ENCODE measurements around the gene NUAK2. TPM values are rescaled to one million over a fixed set of nuclear protein-coding genes. Genes with fewer than 3 reads are reported as not detected.

Gene NUAK2
- total RNA-seq, 2 donors from 2014 or later = 21.2 to 27.2 TPM

DNA sequence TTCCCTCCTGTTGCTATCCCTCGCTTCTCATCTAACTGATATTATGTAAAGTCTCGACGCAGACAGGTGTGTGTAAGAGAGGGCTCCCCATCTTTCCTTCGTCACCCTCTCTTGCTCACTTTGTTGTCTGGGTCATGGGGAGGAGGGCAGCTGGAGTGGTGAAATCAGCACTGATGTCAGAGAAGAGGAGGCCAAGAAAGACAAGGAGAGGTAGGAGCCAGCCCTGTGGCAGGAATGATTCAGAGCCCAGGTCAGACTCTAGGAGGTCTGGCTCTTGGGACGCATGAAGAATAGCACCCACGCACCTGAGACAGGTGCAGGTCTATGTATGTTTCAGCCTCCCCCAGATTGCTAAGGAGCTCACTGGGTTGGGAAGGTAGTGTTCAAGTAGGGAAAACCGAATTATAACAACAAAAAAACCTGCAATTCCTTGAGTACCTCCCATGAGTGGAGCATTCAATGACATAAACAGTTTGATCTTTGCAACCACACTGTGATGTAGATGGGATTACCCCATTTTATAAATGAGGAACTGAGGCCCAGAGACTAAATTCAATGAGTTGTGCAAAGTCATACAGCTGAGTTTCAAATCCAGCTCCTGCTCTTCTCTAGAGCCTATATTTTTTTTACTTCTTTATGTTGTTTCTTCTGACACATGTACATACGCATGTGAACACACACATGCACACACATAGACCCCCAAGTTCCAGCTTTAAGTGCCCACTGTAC is 10.4 kb downstream of the NUAK2 start:
- H3K9ac ChIP-seq (ENCODE audit: low read depth in 2 of 2, low read length in 2 of 2) = peak overlapping the region in 1 of 2 donors; percentile 30
- no peak overlapping the region for H3K4me3 ChIP-seq
- TF ChIP-seq, protein P1, sequence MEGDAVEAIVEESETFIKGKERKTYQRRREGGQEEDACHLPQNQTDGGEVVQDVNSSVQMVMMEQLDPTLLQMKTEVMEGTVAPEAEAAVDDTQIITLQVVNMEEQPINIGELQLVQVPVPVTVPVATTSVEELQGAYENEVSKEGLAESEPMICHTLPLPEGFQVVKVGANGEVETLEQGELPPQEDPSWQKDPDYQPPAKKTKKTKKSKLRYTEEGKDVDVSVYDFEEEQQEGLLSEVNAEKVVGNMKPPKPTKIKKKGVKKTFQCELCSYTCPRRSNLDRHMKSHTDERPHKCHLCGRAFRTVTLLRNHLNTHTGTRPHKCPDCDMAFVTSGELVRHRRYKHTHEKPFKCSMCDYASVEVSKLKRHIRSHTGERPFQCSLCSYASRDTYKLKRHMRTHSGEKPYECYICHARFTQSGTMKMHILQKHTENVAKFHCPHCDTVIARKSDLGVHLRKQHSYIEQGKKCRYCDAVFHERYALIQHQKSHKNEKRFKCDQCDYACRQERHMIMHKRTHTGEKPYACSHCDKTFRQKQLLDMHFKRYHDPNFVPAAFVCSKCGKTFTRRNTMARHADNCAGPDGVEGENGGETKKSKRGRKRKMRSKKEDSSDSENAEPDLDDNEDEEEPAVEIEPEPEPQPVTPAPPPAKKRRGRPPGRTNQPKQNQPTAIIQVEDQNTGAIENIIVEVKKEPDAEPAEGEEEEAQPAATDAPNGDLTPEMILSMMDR (IDR thresholded peaks at IDR 0.05) = no peak
- H3K9me3 ChIP-seq = no peaks in the 10 kb centered on the region
- no peak for DNase-seq
- no peak overlapping the region for H3K27ac ChIP-seq
- H3K4me1 ChIP-seq = peaks cover 49% of the 10 kb centered on the region
- H3K27me3 ChIP-seq = no peaks in the 10 kb centered on the region
- intact Hi-C loops (cut with DNase I) = no loop called here
- peaks cover 20% of the 10 kb centered on the region for H3K36me3 ChIP-seq

DNA sequence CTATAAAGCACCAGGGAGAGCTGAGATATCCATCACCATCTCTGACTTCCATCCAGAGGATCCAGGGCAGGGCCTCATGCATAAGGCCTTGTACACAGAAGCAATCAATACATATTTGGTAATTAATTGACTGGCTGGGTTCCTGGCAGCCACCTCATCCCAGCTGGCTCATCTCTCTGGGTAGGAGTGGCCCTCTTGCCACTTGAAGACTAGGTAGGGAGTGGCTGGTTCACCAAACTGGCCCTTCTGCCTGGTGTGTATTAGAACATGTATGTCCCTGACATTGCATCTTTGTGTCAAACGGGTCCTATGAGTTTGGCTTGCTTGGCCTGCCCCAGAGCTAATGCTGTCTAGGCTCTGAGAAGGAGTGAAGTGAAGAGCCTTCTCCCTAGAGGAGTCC is 11.8 kb downstream of the NUAK2 start:
- H3K36me3 ChIP-seq = peaks cover 28% of the 10 kb centered on the region
- H3K4me1 ChIP-seq = peaks cover 35% of the 10 kb centered on the region
- TF ChIP-seq, protein P1 (IDR thresholded peaks at IDR 0.05) = no peak
- no peaks in the 10 kb centered on the region for H3K27me3 ChIP-seq
- no peak overlapping the region for H3K4me3 ChIP-seq
- H3K9ac ChIP-seq (ENCODE audit: low read depth in 2 of 2, low read length in 2 of 2) = peak overlapping the region in 1 of 2 donors; percentile 30
- no peak for DNase-seq
- H3K27ac ChIP-seq = no peak overlapping the region
- H3K9me3 ChIP-seq = no peaks in the 10 kb centered on the region
- intact Hi-C loops (cut with DNase I) = no loop called here

DNA sequence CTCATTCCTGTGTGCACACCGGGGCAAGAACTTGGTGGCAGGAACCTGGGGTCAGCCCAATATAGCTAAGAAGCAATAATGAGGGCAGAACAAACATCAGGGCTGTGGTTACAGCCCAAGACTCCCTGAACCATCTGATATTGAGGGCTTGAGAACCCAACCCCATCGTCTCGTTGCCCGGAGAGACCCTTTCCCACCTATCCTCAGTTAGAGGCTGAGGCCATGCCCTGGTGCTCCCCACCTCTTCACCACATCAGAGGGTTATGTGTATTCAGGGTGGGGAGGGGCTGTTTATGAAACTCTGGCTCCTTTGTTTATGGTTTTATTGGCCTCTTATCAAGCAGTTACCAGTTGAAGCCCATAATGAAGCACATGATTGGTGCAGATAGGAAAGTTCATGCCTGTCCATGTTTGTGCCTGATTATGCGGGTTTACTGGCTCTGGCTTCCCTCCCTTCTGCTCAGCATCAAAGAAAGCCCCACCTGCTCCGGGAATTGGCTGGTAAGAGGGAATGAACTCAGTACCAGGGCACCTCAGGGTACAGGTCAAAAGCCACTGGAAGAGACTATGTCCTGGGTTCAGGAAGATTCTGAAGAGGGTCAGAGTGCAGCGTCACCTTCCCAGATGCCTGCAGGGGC is 14.5 kb downstream of the NUAK2 start:
- peak; percentile 91 for DNase-seq
- Histone ChIP-seq H3K36me3 (peaks cover 48% of the 10 kb centered on the region), H3K9me3 (no peaks in the 10 kb centered on the region), H3K27me3 (no peaks in the 10 kb centered on the region), H3K4me1 (peaks cover 18% of the 10 kb centered on the region), H3K27ac (peak overlapping the region; percentile 74), H3K4me3 (no peak overlapping the region), H3K9ac (ENCODE audit: low read depth in 2 of 2, low read length in 2 of 2) (peak overlapping the region in 1 of 2 donors; percentile 56)
- intact Hi-C loops (cut with DNase I) = no loop called here
- TF ChIP-seq, protein P1 (IDR thresholded peaks at IDR 0.05) = no peak

DNA sequence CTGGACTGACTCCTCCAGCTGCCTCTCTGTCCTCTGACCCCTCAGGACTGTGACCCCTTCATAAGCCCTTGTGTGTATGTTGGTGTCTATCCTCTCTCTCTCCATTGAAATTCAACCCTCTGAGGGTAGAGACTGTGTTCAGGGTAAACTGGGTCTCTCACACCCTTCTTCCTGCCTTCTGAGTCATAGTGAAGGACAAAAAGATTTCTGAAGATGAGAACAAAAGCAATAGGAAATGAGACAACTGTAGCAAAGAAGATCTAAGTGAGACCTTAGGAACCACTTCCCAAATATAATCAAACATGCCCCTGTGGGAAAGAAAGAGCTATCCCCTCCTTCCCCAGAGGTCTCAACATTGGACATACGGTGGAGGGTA is 16.9 kb downstream of the NUAK2 start:
- intact Hi-C loops (cut with DNase I) = no loop called here
- peaks cover 18% of the 10 kb centered on the region for H3K4me1 ChIP-seq
- TF ChIP-seq, protein P1 (IDR thresholded peaks at IDR 0.05) = no peak
- H3K36me3 ChIP-seq = peaks cover 36% of the 10 kb centered on the region
- DNase-seq = no peak
- no peak overlapping the region for H3K27ac ChIP-seq
- H3K4me3 ChIP-seq = no peak overlapping the region
- H3K9ac ChIP-seq (ENCODE audit: low read depth in 2 of 2, low read length in 2 of 2) = no peak overlapping the region
- no peaks in the 10 kb centered on the region for H3K9me3 ChIP-seq
- H3K27me3 ChIP-seq = no peaks in the 10 kb centered on the region

GRCh38 chr1:205304046-205304694 is 17.4 kb downstream of the NUAK2 start:
- intact Hi-C loops (cut with DNase I) = no loop called here
- TF ChIP-seq, protein P1 (IDR thresholded peaks at IDR 0.05) = no peak
- Histone ChIP-seq H3K4me3 (no peak overlapping the region), H3K9ac (ENCODE audit: low read depth in 2 of 2, low read length in 2 of 2) (no peak overlapping the region), H3K27me3 (no peaks in the 10 kb centered on the region), H3K4me1 (peaks cover 18% of the 10 kb centered on the region), H3K27ac (no peak overlapping the region), H3K9me3 (no peaks in the 10 kb centered on the region), H3K36me3 (peaks cover 36% of the 10 kb centered on the region)
- DNase-seq = no peak

Data from colonic mucosa (tissue), 4 donors.